KMS-11 (cell line): ENCODE measurements around the gene SSC4D.
"Not testable (repeated sequence)": the region's sequence is repeated elsewhere in the genome, so short reads cannot be mapped to it uniquely, and the experiment has no call there.

ENCODE experiments used
- H2AFZ ChIP-seq: fragments of 200-600 bp; sonication (generic); 2 replicates; pipeline ENCODE4 v1.6.1; 2016; ENCODE audit warnings: antibody characterized with exemption, mixed run types, low read depth
- H3K27ac ChIP-seq: fragments of 200-600 bp; sonication (generic); 2 replicates; pipeline ENCODE4 v1.6.1; 2016; ENCODE audit warnings: mild to moderate bottlenecking, mixed run types
- H3K27me3 ChIP-seq: fragments of 200-600 bp; sonication (generic); 2 replicates; pipeline ENCODE4 v1.6.1; 2017; ENCODE audit warnings: mild to moderate bottlenecking, low read depth, mixed run types, moderate library complexity; ENCODE audit not compliant: insufficient read depth
- H3K36me3 ChIP-seq: fragments of 200-600 bp; sonication (generic); 2 replicates; pipeline ENCODE4 v1.6.1; 2017; ENCODE audit warnings: mild to moderate bottlenecking, mixed run types; ENCODE audit not compliant: insufficient read depth
- H3K4me1 ChIP-seq: fragments of 200-600 bp; sonication (generic); 2 replicates; pipeline ENCODE4 v1.6.1; 2016; ENCODE audit warnings: mild to moderate bottlenecking, low read depth, mixed run types; ENCODE audit not compliant: poor library complexity, severe bottlenecking
- H3K4me2 ChIP-seq: fragments of 200-600 bp; sonication (generic); 2 replicates; pipeline ENCODE4 v1.7.0; 2016; ENCODE audit warnings: mild to moderate bottlenecking, mixed run types
- H3K4me3 ChIP-seq: fragments of 200-600 bp; sonication (generic); IDR thresholded peaks from 2 replicates; pipeline ENCODE4 v1.6.1; 2017; ENCODE audit warnings: low read depth, low read length, mixed read lengths; ENCODE audit not compliant: insufficient read depth
- H3K79me2 ChIP-seq: fragments of 200-600 bp; sonication (generic); 2 replicates; pipeline ENCODE4 v1.6.1; 2016; ENCODE audit warnings: low read depth, mixed run types; ENCODE audit not compliant: insufficient read depth
- H3K9ac ChIP-seq: fragments of 200-600 bp; sonication (generic); 2 replicates; pipeline ENCODE4 v1.6.1; 2016; ENCODE audit warnings: mild to moderate bottlenecking, mixed run types
- H4K20me1 ChIP-seq: fragments of 200-600 bp; sonication (generic); 2 replicates; pipeline ENCODE4 v1.6.1; 2016; ENCODE audit warnings: mild to moderate bottlenecking, mixed run types; ENCODE audit not compliant: insufficient read depth
- CTCF ChIP-seq: fragments of 200-600 bp; sonication (generic); conservative IDR thresholded peaks from 2 replicates; pipeline ENCODE4 v1.6.1; 2017; ENCODE audit warnings: low read depth, mild to moderate bottlenecking, antibody characterized with exemption, low read length, moderate library complexity, mixed read lengths

SSC4D gene

GRCh38 chr7:76403780-76404494 is 5.6 kb downstream of the SSC4D start:
- H3K27me3 ChIP-seq, result no peaks in the 10 kb centered on the region
- no peak overlapping the region for H3K4me2 ChIP-seq
- no peak overlapping the region for H3K27ac ChIP-seq
- peaks cover 16% of the 10 kb centered on the region for H3K4me1 ChIP-seq
- H3K79me2 ChIP-seq, result peaks cover 2% of the 10 kb centered on the region
- no peak for TF ChIP-seq CTCF
- no peak overlapping the region for H3K9ac ChIP-seq
- no peaks in the 10 kb centered on the region for H4K20me1 ChIP-seq
- H3K4me3 ChIP-seq, result no peak overlapping the region
- no peak overlapping the region for H2AFZ ChIP-seq
- no peaks in the 10 kb centered on the region for H3K36me3 ChIP-seq

- not testable (repeated sequence) for H3K4me2 ChIP-seq, H3K9ac ChIP-seq, H3K27ac ChIP-seq, H4K20me1 ChIP-seq, H3K36me3 ChIP-seq, H2AFZ ChIP-seq, H3K4me3 ChIP-seq, H3K27me3 ChIP-seq
- peaks cover 24% of the 10 kb centered on the region for H3K4me1 ChIP-seq
- peaks cover 10% of the 10 kb centered on the region for H3K79me2 ChIP-seq
Observed at GRCh38 chr7:76403097-76403496, 6.4 kb downstream of the SSC4D start.

GRCh38 chr7:76400248-76400647 is 9.2 kb downstream of the SSC4D start:
- Histone ChIP-seq H3K4me3 (no peak overlapping the region), H3K9ac (no peak overlapping the region)

GRCh38 chr7:76397409-76398183 is 11.9 kb downstream of the SSC4D start:
- Histone ChIP-seq H3K4me2 (peak overlapping the region; percentile 91), H3K27me3 (no peaks in the 10 kb centered on the region), H3K36me3 (no peaks in the 10 kb centered on the region), H2AFZ (peak overlapping the region; percentile 92), H3K79me2 (peaks cover 17% of the 10 kb centered on the region), H3K4me1 (peaks cover 36% of the 10 kb centered on the region), H4K20me1 (no peaks in the 10 kb centered on the region), H3K9ac (peak overlapping the region; percentile 85), H3K4me3 (no peak overlapping the region), H3K27ac (peak overlapping the region; percentile 46)
- no peak for TF ChIP-seq CTCF

More at GRCh38 chr7:76400248-76400647, 9.2 kb downstream of the SSC4D start:
- no peaks in the 10 kb centered on the region for H4K20me1 ChIP-seq
- peaks cover 17% of the 10 kb centered on the region for H3K79me2 ChIP-seq
- no peak overlapping the region for H2AFZ ChIP-seq
- no peak overlapping the region for H3K4me2 ChIP-seq
- TF ChIP-seq CTCF, result no peak
- peaks cover 42% of the 10 kb centered on the region for H3K4me1 ChIP-seq
- H3K27me3 ChIP-seq, result no peaks in the 10 kb centered on the region
- H3K36me3 ChIP-seq, result no peaks in the 10 kb centered on the region
- H3K27ac ChIP-seq, result no peak overlapping the region
